ENCODE results near the gene TEKTIP1. TPM values are rescaled to one million over a fixed set of nuclear protein-coding genes. Genes with fewer than 3 reads are reported as not detected.
A peak's percentile ranks its signal among the peaks of the same experiment; 100 is the strongest.

Gene TEKTIP1
- total and polyA plus RNA-seq, 9 of the 15 experiments (the other 6 are each of a cell fraction or from before 2014, with no cell fraction given) = 0.66 TPM; not detected in 8

DNA sequence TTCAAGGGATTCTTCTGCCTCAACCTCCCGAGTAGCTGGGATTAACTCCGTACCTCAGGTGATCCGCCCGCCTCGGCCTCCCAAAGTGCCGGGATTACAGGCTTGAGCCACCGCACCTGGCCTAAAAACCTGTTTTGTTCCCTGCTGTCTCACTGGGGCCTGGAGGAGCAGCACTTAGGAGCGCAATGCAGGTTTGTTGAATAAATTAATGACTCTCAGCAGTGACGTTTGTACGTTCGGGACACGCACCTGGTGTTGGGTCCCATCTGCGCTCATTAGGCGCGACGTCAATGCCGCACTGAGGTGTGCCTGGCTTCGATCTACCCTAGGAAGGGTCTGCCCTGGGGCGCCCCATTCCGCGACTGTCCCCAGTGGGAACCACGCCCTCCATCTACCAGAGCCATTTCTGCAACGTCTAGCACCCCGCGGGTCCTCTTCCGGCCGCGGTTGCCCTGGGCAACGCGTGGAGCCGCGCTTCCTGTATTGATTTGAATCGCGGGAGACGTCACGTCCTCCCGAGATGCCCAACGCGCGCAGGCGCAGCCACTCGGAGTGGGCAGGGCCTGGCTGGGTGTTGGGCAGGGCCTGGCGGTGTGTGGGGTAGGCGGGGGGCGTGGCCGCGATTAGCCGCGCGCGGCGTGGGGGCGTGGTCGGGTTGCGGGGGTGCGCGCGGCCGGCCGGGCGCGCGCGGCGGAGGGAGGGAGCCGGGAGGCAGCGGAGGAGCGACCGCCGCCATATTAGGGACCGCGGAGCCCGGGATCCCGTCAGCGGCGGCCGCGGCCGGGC lies 33.2 kb upstream of the TEKTIP1 start, which contains the start of gene FZR1 (continued):
- TF ChIP-seq, protein P1, sequence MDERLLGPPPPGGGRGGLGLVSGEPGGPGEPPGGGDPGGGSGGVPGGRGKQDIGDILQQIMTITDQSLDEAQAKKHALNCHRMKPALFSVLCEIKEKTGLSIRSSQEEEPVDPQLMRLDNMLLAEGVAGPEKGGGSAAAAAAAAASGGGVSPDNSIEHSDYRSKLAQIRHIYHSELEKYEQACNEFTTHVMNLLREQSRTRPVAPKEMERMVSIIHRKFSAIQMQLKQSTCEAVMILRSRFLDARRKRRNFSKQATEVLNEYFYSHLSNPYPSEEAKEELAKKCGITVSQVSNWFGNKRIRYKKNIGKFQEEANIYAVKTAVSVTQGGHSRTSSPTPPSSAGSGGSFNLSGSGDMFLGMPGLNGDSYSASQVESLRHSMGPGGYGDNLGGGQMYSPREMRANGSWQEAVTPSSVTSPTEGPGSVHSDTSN (CRISPR knock-in tag; IDR thresholded peaks at IDR 0.05; ENCODE audit: low read depth) = no peak
- TF ChIP-seq, protein P1 (tag; conservative IDR thresholded peaks at IDR 0.05; ENCODE audit: low read depth) = no peak
- TF ChIP-seq HNRNPL (IDR thresholded peaks at IDR 0.05; ENCODE audit: low read depth, low read length) = no peak
- TF ChIP-seq STAG1 (CRISPR knock-in tag; IDR thresholded peaks at IDR 0.05; ENCODE audit: borderline replicate concordance) = no peak
- no peak for TF ChIP-seq THRAP3 (IDR thresholded peaks at IDR 0.05; ENCODE audit: borderline replicate concordance)
- TF ChIP-seq, protein P2, sequence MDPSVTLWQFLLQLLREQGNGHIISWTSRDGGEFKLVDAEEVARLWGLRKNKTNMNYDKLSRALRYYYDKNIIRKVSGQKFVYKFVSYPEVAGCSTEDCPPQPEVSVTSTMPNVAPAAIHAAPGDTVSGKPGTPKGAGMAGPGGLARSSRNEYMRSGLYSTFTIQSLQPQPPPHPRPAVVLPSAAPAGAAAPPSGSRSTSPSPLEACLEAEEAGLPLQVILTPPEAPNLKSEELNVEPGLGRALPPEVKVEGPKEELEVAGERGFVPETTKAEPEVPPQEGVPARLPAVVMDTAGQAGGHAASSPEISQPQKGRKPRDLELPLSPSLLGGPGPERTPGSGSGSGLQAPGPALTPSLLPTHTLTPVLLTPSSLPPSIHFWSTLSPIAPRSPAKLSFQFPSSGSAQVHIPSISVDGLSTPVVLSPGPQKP (CRISPR knock-in tag; IDR thresholded peaks at IDR 0.05) = no peak
- 0 out of 2 replicates have a peak, but pooled peaks have one; percentile 14 for TF ChIP-seq SMAD4 (CRISPR knock-in tag; conservative IDR thresholded peaks at IDR 0.05)
- TF ChIP-seq, protein P3, sequence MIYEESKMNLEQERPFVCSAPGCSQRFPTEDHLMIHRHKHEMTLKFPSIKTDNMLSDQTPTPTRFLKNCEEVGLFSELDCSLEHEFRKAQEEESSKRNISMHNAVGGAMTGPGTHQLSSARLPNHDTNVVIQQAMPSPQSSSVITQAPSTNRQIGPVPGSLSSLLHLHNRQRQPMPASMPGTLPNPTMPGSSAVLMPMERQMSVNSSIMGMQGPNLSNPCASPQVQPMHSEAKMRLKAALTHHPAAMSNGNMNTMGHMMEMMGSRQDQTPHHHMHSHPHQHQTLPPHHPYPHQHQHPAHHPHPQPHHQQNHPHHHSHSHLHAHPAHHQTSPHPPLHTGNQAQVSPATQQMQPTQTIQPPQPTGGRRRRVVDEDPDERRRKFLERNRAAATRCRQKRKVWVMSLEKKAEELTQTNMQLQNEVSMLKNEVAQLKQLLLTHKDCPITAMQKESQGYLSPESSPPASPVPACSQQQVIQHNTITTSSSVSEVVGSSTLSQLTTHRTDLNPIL (CRISPR knock-in tag; IDR thresholded peaks at IDR 0.05) = no peak
- TF ChIP-seq KDM5B (IDR thresholded peaks at IDR 0.05; ENCODE audit: insufficient replicate concordance, low read depth, low read length) = peak; percentile 81
- TF ChIP-seq SPI1 (IDR thresholded peaks at IDR 0.05; ENCODE audit: borderline replicate concordance, low read depth, low read length) = peak; percentile 76
- TF ChIP-seq PHB (CRISPR knock-in tag; IDR thresholded peaks at IDR 0.05) = no peak
- no peak for TF ChIP-seq ZNF253 (CRISPR knock-in tag; conservative IDR thresholded peaks at IDR 0.05)
- TF ChIP-seq ZNF75A (CRISPR knock-in tag; IDR thresholded peaks at IDR 0.05) = no peak
- TF ChIP-seq, protein P4, sequence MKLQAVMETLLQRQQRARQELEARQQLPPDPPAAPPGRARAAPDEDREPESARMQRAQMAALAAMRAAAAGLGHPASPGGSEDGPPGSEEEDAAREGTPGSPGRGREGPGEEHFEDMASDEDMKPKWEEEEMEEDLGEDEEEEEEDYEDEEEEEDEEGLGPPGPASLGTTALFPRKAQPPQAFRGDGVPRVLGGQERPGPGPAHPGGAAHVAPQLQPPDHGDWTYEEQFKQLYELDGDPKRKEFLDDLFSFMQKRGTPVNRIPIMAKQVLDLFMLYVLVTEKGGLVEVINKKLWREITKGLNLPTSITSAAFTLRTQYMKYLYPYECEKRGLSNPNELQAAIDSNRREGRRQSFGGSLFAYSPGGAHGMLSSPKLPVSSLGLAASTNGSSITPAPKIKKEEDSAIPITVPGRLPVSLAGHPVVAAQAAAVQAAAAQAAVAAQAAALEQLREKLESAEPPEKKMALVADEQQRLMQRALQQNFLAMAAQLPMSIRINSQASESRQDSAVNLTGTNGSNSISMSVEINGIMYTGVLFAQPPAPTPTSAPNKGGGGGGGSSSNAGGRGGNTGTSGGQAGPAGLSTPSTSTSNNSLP (IDR thresholded peaks at IDR 0.05; ENCODE audit: borderline replicate concordance, low read depth, low read length) = no peak
- TF ChIP-seq SRF (CRISPR knock-in tag; IDR thresholded peaks at IDR 0.05) = no peak
- no peak; the same call in 1 of the 2 replicates for TF ChIP-seq KLF1 (tag; IDR thresholded peaks at IDR 0.05)
- TF ChIP-seq, protein P5, sequence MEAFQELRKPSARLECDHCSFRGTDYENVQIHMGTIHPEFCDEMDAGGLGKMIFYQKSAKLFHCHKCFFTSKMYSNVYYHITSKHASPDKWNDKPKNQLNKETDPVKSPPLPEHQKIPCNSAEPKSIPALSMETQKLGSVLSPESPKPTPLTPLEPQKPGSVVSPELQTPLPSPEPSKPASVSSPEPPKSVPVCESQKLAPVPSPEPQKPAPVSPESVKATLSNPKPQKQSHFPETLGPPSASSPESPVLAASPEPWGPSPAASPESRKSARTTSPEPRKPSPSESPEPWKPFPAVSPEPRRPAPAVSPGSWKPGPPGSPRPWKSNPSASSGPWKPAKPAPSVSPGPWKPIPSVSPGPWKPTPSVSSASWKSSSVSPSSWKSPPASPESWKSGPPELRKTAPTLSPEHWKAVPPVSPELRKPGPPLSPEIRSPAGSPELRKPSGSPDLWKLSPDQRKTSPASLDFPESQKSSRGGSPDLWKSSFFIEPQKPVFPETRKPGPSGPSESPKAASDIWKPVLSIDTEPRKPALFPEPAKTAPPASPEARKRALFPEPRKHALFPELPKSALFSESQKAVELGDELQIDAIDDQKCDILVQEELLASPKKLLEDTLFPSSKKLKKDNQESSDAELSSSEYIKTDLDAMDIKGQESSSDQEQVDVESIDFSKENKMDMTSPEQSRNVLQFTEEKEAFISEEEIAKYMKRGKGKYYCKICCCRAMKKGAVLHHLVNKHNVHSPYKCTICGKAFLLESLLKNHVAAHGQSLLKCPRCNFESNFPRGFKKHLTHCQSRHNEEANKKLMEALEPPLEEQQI (IDR thresholded peaks at IDR 0.05) = no peak
- no peak for TF ChIP-seq BRF1 (IDR thresholded peaks at IDR 0.05; ENCODE audit: borderline replicate concordance, extremely low read depth, insufficient read length)

All from K562 (cell line).